NB4 (cell line): ENCODE results near the gene RCCD1.

Source experiments
- DNase-seq: peaks from one replicate; pipeline ENCODE4 v3.0.0; 2010; ENCODE audit warnings: low read depth
- H3K4me3 ChIP-seq: one replicate; pipeline ENCODE4 v1.5.1; 2011; ENCODE audit warnings: mild to moderate bottlenecking, low read depth, low read length, moderate library complexity
- MYC ChIP-seq: IDR thresholded peaks from 2 replicates; pipeline ENCODE4 v1.6.1; 2011; ENCODE audit warnings: low read depth, low read length
- POLR2A ChIP-seq: IDR thresholded peaks from 2 replicates; pipeline ENCODE4 v1.6.1; 2011; ENCODE audit warnings: mild to moderate bottlenecking; ENCODE audit not compliant: insufficient read length; ENCODE audit errors: extremely low read depth
- TF ChIP-seq, protein P1 (sequence below): IDR thresholded peaks from 2 replicates; pipeline ENCODE4 v1.6.1; 2011; ENCODE audit warnings: low read depth, low read length
- TF ChIP-seq, protein P2 (sequence below): IDR thresholded peaks from one replicate; pipeline ENCODE4 v1.5.1; 2012; ENCODE audit warnings: low read depth, low read length

RCCD1 gene

DNA sequence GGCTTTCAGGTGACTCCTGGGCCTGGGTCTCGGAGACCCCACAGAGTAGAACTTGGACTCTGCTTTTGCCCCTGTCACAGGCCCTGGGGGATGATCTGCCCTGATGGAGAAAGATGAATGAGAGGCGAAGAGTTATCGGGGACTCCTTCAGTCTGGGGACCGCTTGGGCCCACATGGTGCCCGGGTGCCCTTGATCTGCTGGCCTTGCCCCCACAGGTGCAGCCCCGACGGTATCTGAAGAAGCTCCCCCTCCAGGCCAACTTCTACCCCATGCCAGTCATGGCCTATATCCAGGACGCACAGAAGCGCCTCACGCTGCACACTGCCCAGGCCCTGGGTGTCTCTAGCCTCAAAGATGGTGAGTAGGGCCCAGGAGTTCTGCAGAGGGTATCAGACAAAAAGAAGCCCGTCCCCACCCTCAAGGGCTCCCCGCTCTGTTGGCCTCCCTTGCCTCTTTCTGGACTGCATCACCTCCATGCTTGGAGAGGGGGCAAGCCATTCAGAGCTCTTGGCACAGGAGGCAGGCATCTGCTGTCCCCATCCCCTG, 41.2 kb upstream of the RCCD1 start:
- no peak overlapping the region for H3K4me3 ChIP-seq
- TF ChIP-seq, protein P1, sequence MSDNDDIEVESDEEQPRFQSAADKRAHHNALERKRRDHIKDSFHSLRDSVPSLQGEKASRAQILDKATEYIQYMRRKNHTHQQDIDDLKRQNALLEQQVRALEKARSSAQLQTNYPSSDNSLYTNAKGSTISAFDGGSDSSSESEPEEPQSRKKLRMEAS, result no peak
- no peak for TF ChIP-seq MYC
- no peak for TF ChIP-seq POLR2A
- TF ChIP-seq, protein P2, sequence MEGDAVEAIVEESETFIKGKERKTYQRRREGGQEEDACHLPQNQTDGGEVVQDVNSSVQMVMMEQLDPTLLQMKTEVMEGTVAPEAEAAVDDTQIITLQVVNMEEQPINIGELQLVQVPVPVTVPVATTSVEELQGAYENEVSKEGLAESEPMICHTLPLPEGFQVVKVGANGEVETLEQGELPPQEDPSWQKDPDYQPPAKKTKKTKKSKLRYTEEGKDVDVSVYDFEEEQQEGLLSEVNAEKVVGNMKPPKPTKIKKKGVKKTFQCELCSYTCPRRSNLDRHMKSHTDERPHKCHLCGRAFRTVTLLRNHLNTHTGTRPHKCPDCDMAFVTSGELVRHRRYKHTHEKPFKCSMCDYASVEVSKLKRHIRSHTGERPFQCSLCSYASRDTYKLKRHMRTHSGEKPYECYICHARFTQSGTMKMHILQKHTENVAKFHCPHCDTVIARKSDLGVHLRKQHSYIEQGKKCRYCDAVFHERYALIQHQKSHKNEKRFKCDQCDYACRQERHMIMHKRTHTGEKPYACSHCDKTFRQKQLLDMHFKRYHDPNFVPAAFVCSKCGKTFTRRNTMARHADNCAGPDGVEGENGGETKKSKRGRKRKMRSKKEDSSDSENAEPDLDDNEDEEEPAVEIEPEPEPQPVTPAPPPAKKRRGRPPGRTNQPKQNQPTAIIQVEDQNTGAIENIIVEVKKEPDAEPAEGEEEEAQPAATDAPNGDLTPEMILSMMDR, result no peak
- no peak for DNase-seq

DNA sequence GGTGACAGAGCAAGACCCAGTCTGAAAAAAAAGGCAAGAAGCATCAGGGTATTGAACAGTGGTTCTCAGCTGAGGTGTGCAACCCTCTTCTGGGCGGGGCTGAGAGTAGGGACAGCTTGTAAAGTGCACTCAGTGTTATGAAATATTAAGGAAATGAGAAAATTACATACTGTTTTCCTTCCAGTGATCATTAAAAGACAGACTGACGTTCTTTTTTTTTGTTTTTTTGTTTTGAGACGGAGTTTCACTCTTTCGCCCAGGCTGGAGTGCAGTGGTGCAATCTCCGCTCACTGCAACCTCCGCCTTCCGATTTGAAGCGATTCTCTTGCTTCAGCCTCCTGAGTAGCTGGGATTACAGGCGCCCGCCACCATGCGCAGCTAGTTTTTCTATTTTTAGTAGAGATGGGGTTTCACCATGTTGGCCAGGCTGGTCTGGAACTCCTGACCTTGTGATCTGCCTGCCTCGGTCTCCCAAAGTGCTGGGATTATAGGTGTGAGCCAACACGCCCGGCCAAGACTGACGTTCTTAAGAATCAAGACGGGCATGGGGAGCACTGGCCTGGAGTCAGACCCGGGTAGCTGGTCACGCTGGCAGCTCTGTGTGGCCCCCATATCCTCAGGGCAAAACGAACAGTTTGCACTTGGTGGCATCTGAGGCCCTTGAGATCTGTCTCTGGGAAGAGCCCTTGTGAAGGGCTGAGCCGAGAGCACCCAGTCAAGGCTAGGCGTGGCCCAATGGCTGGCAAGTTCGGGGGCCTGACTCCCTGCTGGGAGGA, 40.2 kb upstream of the RCCD1 start:
- TF ChIP-seq, protein P2, result no peak
- TF ChIP-seq, protein P1, result no peak
- TF ChIP-seq MYC (no peak), POLR2A (no peak)
- no peak overlapping the region for H3K4me3 ChIP-seq

DNA sequence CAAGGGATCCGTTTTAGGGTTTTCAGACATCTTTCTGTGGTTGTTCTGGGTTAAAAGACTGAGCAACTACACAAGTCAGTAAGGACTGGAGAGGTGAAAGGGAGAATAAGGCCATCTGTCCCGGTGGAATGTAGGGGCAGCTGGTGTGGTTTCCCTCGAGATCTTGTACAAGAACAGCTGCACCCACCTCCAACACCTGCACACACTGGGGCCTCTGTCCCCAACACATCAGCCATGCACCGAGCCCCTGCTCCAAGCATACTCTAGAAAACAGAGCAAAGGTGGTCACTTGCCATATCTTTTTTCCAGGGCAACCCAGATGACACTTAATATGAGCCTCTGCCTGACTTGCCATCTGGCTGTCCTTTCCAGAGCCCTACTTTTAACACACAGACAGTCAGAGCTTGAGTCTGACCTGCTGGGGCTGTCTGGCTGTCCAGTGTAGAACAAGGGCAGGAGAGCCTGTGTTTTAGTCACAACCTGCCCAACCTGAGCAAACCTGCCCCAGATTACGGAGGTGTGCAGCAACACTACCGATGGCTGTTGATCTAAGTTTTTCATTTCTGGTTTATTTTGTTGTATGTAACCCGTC, 39.4 kb upstream of the RCCD1 start:
- TF ChIP-seq MYC, result no peak
- TF ChIP-seq, protein P1, result no peak
- TF ChIP-seq POLR2A, result no peak
- TF ChIP-seq, protein P2, result no peak
- H3K4me3 ChIP-seq, result peak overlapping the region; percentile 21
- peak; percentile 51 for DNase-seq

More for the DNA sequence above, 40.2 kb upstream of the RCCD1 start:
- peak; percentile 76 for DNase-seq

DNA sequence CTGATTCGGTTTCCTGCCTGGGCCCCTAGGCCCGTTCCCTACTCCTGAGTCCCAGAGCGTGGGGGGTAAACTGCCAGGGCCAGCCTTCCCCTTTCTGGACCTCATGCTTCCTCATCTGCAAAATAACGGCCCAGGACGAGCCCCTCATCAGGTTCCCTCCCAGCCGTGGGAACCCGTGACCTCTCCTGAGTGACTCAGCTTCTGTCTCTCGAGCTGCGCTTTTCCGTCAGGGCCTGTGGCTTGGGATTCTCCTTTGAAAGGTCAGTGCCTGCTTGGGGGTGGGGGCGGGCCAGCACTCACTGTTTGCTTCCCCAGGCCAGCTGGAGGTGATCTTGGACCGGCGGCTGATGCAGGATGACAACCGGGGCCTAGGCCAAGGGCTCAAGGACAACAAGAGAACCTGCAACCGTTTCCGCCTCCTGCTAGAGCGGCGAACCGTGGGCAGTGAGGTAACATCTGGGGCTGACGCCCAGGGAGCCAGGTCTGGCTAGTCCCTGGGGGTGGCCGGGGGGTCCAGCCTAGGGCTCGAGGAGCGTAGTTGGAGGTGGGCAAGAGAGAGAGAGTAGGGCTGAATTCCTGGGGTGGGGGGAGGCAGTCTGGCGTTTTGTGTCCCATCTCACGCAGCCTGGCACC, 38.8 kb upstream of the RCCD1 start:
- TF ChIP-seq POLR2A, result no peak
- TF ChIP-seq, protein P1, result peak; percentile 89
- peak; percentile 90 for TF ChIP-seq MYC
- TF ChIP-seq, protein P2, result no peak
- no peak overlapping the region for H3K4me3 ChIP-seq
- peak; percentile 98 for DNase-seq

DNA sequence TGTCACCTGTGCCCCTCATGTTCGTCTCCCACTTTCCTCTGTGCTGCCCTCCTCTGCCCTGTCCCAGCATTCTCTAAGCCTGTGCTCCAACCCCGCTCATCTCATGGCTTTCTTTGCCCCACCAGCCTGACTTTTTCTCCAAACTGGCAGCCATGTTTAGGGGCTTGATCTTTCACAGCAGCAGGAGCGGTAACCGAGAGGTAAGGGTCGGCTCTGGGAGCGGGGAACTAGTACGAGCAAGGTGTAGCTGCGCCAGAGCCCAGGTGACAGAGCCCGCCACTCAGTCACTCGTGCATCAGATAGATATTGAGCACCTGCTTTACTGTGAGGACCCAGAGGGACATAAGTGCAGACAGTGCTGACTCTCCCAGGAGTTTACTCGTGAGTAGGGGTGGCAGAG, 38.2 kb upstream of the RCCD1 start:
- no peak overlapping the region for H3K4me3 ChIP-seq

More for the DNA sequence above, 38.2 kb upstream of the RCCD1 start:
- TF ChIP-seq MYC (no peak), POLR2A (no peak)
- TF ChIP-seq, protein P2, result no peak
- TF ChIP-seq, protein P1, result no peak
- DNase-seq, result no peak
